GM18526 (cell line): Measurements from ENCODE around the gene RAPGEF3.

Source experiments
- POLR2A ChIP-seq: IDR thresholded peaks from 3 replicates; pipeline ENCODE4 v1.6.1; 2011; ENCODE audit not compliant: insufficient read length; ENCODE audit errors: extremely low read depth

The RAPGEF3 gene

DNA sequence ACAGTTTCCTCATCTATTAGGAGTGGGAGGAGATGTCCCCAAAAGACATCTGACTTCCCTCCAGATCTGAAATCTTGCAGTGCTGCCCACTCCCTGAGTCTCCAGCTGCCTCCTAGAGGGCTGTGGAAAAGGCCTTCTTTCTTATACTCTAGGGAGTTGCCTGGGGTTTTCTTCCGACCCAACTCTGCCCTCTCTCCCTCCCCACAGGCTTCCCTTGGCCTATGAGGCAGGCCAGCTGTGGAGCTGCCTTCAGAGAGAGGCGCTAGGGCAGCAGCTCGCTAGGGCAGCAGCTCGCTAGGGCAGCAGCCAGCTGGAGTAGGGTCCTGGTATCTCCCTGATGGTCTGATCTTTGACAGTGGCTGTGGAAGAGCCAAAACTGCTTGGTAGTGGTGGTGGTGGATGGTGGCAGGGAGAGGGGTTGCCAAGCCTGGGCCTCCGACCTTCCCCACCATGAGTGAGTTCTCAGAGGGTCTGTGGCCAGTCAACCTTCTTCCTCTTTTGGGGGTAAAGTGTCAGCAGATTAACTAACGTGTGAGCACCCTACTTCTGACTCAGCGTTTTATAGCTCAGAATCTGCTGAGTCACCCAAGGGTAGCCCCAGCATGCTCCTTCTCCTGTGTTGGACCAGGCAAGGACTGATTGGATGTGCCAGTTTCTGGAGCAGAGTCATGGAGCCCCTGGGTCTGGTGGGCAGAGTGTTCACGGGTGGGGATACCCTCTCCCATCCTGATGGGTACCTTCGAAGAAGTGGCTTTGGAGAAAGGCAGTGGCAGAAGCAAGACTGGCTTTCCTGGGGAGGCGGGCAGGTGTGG, 16.6 kb upstream of the RAPGEF3 start:
- TF ChIP-seq POLR2A: no peak

DNA sequence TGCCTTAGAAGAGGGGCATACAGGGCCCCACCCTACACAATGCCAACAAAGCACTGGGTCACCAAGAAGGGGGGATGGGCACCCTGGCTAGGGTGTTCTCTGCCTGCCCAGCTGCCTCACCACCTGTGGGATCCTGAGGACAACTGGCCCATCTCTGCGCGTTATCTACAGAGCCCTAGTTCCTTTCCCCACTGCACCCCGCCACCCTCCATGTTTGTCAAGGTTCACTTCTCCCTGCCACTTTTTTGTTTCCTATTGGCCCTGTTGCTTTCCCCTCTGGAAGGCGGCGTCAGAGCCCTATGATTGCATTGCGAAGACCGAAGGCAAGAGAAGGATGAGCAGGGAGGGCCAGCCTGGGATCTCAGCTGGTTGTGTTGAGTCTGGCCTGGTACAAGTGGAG, 16.0 kb upstream of the RAPGEF3 start:
- TF ChIP-seq POLR2A: no peak

DNA sequence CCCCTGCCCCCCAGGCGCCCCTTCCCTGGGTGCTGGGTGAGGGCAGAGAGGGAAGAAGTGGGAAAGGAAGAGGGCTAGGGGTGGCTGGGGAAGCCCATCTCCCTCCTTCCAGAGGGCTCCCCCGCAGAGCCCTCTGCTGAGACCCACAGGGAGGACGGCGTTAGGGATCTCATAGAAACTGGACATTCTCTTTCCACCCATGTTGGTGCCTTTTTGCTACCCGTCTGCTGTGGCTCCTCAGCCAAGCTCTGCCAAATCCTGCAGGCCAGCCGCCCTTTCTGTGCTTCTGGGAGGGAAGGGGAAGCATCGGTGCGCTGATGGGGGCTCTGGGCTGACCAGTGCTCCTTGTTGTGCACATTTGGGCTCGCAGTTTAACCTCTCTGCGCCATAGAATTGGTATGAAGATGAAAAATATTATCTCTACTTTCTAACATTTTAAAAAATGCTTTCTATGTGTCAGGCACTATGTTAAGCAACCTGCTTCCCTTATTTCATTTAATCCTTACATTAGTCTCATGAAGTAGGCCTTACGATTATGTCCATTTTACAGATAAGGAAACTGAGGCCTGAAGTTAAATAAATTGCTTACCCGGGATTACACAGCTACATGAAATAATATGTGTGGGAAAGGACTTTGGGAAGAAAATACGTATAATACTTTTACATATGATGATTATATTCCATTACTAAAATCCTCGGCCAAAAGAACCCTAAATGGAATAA, 15.3 kb upstream of the RAPGEF3 start:
- TF ChIP-seq POLR2A: no peak

DNA sequence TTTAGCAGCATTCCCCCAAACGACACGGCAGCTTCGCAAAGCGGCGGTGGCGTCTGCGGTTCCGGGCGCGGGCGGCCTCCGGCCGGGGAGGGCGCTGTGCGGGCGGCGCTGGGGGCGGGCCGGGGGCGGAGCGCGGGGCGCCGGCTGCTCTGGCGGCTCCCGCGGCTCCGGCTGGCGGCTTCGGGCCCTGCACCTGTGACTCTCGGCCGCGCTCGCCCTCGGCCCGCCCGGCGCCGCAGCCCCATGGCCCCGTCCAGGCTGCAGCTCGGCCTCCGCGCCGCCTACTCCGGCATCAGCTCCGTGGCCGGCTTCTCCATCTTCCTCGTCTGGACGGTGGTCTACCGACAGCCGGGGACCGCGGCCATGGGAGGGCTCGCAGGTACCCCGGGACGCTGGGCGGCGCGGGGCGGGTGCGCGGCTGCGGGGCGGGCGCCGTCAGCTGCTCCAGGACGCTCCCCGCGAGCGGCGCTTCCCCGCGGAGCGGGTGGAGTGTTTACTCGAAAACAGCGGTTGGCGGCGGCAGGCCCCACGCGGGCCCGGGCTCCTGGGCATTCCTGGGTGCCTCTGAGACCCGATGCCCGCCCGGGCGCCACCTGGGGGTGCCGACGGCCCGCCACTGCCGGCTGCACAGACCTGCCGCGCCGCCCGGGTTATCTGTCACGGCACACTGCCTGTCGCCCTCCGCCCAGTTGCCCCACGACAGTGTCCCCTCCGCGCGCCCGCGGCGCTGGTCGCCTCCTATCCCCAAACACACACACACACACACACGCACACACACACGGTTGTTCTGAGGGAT, 14.6 kb upstream of the RAPGEF3 start, which contains the start of gene SLC48A1:
Gene SLC48A1 (plus strand): TSS at position 177 of the 796 bp plus-strand sequence. CDS start 67 bp downstream, at position 244.
- TF ChIP-seq POLR2A: peak; percentile 40

DNA sequence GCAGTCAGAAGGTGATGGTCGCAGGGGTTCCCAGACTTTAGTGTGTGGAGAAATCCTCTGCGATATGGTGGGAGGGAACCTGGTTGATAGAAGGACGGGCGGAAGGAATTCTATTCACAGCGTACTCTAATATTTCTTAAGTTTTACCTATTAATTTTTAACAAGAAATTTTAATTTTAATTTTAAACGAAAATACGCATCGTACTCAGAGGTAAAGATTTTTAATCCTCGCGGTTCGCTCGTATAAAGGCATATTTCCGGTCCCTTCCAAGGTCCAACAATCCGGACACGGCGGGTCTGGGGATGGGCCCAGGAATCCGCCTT, 14.0 kb upstream of the RAPGEF3 start:
- TF ChIP-seq POLR2A: no peak

DNA sequence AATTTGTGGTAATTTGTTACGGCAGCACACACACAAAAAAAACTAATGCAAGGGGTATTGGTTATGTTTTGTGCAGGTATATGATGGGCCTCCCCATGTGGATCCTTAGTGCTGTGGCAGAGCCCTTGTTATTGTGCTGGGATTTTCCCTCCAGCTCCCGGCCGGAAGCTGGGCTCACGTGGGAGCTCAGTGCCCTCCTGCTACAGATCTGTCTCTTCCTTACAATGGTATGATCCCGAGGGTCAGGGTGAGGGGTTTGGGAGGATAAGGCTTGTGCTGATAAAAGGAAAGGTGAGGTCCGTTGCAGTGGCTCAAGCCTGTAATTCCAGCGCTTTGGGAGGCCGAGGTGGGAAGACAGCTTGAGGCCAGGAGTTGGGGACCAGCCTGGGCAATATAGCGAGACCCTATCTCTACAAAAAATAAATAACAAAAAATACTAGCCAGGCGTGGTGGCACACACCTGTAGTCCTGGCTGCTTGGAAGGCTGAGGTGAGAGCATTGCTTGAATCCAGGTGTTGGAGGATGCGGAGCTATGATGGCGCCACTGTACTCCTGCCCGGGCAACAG, 13.5 kb upstream of the RAPGEF3 start:
- no peak for TF ChIP-seq POLR2A

DNA sequence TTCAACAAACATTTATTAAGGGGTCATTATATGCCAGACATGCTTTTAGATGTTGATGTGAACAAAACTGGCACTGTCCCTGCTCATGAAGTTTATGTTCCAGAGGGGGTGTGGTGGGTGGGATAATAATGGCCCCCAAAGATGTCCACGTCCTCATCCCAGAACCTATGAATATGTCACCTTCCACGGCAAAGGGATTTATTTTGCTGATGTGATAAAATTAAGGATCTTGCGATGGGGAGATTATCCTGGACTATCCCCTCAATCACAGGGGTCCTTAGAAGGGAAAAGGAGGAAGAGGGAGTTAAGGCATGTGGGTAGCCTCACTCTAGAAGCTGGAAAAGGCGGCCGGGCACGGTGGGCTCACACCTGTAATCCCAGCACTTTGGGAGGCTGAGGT, 12.6 kb upstream of the RAPGEF3 start:
- TF ChIP-seq POLR2A: no peak

DNA sequence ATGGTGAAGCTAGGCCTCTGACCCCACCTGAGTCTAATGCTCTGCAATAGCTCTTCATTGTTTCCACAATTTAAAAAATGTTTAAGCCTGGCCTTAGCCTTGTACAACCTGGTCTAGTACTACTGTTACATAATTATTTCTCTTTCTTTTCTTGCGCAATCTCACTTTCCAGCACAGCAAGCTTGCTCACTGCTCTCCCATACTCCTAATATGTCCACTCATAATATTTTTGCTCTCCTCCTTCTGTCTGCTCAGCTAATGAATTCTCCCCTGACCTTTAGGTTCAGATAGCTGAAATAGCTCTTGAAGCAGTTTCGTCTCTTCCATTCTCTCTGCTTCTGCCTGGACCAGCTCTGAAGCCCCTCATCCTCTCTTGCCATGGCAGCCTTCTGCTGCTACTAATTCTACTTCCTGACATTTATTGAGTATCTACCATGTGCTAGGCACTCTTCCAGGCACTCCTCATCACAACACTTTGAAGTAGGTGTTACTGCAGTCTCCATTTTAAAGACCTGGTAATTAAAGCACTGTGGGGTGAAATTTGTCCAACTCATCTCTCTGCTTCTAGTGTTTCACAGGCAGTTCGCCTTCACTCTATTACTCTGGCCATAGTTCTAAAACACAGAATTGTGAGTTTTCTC, 11.5 kb upstream of the RAPGEF3 start:
- TF ChIP-seq POLR2A: no peak

DNA sequence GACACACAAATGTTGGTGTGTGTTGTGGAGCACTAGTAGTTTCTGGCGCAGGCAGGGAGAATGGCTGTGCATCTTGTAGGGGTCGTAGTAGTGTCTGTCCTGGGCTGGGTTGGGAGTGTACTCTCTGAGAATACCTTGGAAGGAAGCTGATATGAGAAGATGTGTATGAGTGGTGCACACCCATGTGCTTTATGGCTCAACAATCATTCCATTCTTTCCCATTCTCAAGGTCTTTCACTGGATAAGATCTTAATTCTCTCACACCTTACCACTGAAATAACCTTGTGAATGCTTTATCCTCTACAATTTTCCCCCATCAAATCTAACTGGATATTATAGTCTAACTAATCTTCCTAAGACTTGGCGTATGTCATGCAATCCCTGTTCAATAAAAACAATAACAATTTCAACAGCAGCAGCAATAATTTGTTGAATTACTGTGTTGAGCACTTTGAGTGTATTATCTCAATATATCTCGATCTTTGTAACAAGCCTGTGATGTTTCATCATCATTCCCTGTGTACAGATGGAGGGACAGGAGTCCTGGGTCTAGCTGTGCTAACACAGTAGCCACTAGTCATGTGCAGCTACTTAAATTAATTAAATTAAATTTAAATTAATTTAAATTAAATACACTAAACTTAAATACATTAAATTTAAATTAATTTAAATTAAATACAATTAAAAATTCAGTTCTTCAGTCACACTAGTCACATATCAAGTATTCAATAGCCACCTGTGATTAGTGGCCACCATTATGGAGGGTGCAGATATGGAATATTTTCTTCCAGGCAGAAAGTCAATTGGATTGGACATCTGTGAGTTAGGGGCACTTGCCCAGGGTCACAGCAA, 10.8 kb upstream of the RAPGEF3 start:
- TF ChIP-seq POLR2A: no peak

DNA sequence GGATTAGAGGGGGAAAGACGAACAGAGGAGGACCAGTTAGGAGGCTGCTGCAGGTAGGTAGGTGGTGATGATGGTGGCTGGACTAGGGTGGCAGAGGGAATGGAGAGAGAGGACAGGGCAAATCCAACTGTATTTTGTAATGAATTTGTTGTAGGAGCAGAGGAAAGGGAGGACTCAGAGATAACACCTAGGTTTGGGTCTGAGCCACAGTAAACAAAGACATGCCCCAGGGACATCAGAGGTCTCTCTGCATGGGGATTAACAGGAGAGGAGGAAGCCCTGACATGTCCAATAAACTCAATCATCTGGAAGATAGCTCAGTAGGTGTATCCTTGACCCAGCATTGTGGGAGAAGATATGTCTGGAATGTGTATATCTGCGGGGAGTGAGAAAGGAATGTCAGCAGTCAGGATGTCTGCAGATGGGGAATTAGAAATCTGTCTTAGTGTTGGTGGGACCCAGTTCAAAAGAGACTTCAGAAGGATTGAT, 9.7 kb upstream of the RAPGEF3 start:
- TF ChIP-seq POLR2A: no peak

DNA sequence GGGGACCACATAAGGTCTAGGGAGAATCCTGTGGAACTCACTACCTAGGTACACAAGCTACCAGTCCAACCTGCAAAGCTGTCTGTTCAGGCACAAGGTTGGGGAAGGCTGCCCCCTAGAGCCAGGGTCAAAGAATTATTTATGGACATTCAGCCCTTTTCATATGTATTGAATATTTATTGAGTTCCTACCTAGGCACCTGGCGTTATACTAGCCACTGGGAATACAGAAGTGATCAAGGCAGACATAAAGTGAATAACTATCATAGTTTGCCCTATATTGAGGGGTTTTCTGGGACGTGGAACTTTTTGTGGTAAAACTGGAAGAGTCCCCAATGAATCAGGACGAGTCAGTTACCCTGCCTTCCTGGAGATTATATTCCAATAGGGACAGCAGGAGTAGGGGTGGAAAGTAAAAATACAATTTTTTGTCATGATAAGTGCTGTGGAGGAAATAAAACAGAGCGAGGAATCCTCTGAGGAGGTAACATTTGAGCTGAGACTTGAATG, 8.6 kb upstream of the RAPGEF3 start:
- no peak for TF ChIP-seq POLR2A

DNA sequence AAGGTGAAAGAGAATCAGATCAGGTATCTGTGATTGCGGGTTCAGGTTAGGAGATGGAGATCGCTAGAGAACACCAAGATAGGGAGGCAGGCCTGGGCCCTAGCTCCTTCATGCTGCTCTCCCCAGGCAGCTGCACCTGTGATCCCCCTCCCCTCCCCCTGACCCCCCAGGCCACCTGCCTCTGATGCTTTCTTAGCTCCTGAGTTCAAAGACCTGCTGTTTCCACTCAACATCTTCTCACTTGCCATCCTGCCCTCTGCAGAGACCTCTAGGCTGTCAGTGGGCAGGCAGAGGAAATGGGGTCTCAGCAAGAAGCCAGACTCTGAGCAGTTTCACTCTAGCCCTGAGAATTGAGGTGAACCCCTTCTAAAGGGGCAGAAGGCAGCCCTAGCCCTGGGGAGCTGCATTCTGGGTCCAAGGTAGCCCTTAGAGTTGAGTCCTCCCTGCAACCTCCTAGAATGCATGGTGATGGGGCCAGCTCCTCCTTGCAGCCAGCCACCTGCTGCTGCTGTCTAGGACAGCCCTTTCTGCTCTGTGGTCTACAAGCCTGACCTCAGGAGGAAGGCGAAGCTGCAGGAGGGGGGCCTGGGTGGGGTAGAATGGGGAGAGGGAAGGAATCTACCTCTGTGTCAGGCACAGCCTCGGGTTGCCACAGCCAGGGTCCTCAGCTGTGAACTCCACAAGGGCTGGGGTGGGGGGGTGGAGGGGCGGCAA, 8.0 kb upstream of the RAPGEF3 start:
- no peak for TF ChIP-seq POLR2A
